WTC11 (cell line): Measurements from ENCODE around the gene KRT37. TPM values are rescaled to one million over a fixed set of nuclear protein-coding genes. Genes with fewer than 3 reads are reported as not detected.

Experiments
- ATAC-seq: fragments of 200-7000 bp; cut with Tn5 transposase; 2 replicates; pipeline ENCODE4 v1.10.0; 2021; ENCODE audit warnings: mild to moderate bottlenecking, moderate library complexity
- CTCF ChIA-PET: fragments of 300-600 bp; sonication (Branson Sonifier 250); formaldehyde crosslinking; loops from one replicate; lab custom pipeline; 2021; ENCODE audit warnings: antibody characterized with exemption; lab: Charles Lee
- POLR2A ChIA-PET: fragments of 350-600 bp; sonication (Branson Sonifier 250); formaldehyde crosslinking; loops from one replicate; lab custom pipeline; 2021; ENCODE audit warnings: antibody characterized with exemption; lab: Charles Lee
- DNase-seq: peaks from one replicate; pipeline ENCODE4 v3.0.0; 2021; ENCODE audit warnings: low spot score
- H3K27ac Mint-ChIP-seq: 2 replicates; pipeline ENCODE4 v1.8.0; 2021; ENCODE audit warnings: mixed read lengths
- H3K27me3 Mint-ChIP-seq: 2 replicates; pipeline ENCODE4 v1.8.0; 2021; ENCODE audit warnings: low read depth, mild to moderate bottlenecking, moderate library complexity, mixed read lengths
- H3K36me3 Mint-ChIP-seq: 2 replicates; pipeline ENCODE4 v1.8.0; 2021; ENCODE audit warnings: mixed read lengths
- H3K4me1 Mint-ChIP-seq: 2 replicates; pipeline ENCODE4 v1.8.0; 2022; ENCODE audit warnings: mixed read lengths
- H3K4me3 Mint-ChIP-seq: 2 replicates; pipeline ENCODE4 v1.8.0; 2021; ENCODE audit warnings: mild to moderate bottlenecking, moderate library complexity, mixed read lengths
- H3K9me3 Mint-ChIP-seq: 2 replicates; pipeline ENCODE4 v1.8.0; 2021; ENCODE audit warnings: mixed read lengths
- CBFB ChIP-seq: sonication (generic); formaldehyde crosslinking; IDR thresholded peaks from 2 replicates; pipeline ENCODE4 v1.8.1; 2022; ENCODE audit warnings: mild to moderate bottlenecking, low read depth, missing genetic modification reagents
- CREB1 ChIP-seq: sonication (generic); formaldehyde crosslinking; IDR thresholded peaks from 2 replicates; pipeline ENCODE4 v1.8.0; 2023; ENCODE audit warnings: mild to moderate bottlenecking, missing genetic modification reagents
- E2F5 ChIP-seq: sonication (generic); formaldehyde crosslinking; IDR thresholded peaks from 2 replicates; pipeline ENCODE4 v1.8.1; 2022; ENCODE audit warnings: mild to moderate bottlenecking, moderate library complexity, missing genetic modification reagents
- ETV6 ChIP-seq: sonication (generic); formaldehyde crosslinking; IDR thresholded peaks from 2 replicates; pipeline ENCODE4 v1.8.1; 2022; ENCODE audit warnings: mild to moderate bottlenecking, missing genetic modification reagents
- FOXK1 ChIP-seq: sonication (generic); formaldehyde crosslinking; IDR thresholded peaks from 2 replicates; pipeline ENCODE4 v1.8.0; 2022; ENCODE audit warnings: mild to moderate bottlenecking, moderate library complexity, missing genetic modification reagents
- KAT7 ChIP-seq: sonication (generic); formaldehyde crosslinking; IDR thresholded peaks from 2 replicates; pipeline ENCODE4 v1.8.1; 2023; ENCODE audit warnings: missing genetic modification reagents, mild to moderate bottlenecking, borderline replicate concordance
- MYBL2 ChIP-seq: sonication (generic); formaldehyde crosslinking; IDR thresholded peaks from 2 replicates; pipeline ENCODE4 v1.8.1; 2023; ENCODE audit warnings: mild to moderate bottlenecking, moderate library complexity, missing genetic modification reagents
- NR1H2 ChIP-seq: sonication (generic); formaldehyde crosslinking; IDR thresholded peaks from 2 replicates; pipeline ENCODE4 v1.9.0; 2021; ENCODE audit warnings: mild to moderate bottlenecking, moderate library complexity, missing genetic modification reagents
- RELA ChIP-seq: sonication (generic); formaldehyde crosslinking; IDR thresholded peaks from 2 replicates; pipeline ENCODE4 v1.8.1; 2022; ENCODE audit warnings: missing genetic modification reagents, mild to moderate bottlenecking, borderline replicate concordance
- RORB ChIP-seq: fragments of 250-450 bp; sonication (Bioruptor Pico); IDR thresholded peaks from 2 replicates; pipeline ENCODE4 v1.9.0; 2021; ENCODE audit warnings: mild to moderate bottlenecking
- SP1 ChIP-seq: sonication (generic); formaldehyde crosslinking; conservative IDR thresholded peaks from 2 replicates; pipeline ENCODE4 v1.8.1; 2022; ENCODE audit warnings: missing genetic modification reagents
- TCF7 ChIP-seq: sonication (generic); formaldehyde crosslinking; IDR thresholded peaks from 2 replicates; pipeline ENCODE4 v1.8.0; 2022; ENCODE audit warnings: mild to moderate bottlenecking, low read depth, missing genetic modification reagents, moderate library complexity
- TEAD1 ChIP-seq: sonication (generic); formaldehyde crosslinking; IDR thresholded peaks from 2 replicates; pipeline ENCODE4 v1.8.0; 2022; ENCODE audit warnings: mild to moderate bottlenecking, missing genetic modification reagents
- ZNF121 ChIP-seq: sonication (generic); formaldehyde crosslinking; IDR thresholded peaks from 2 replicates; pipeline ENCODE4 v1.8.0; 2023; ENCODE audit warnings: missing genetic modification reagents
- ZNF219 ChIP-seq: sonication (generic); formaldehyde crosslinking; IDR thresholded peaks from 2 replicates; pipeline ENCODE4 v1.8.0; 2023; ENCODE audit warnings: missing genetic modification reagents, mild to moderate bottlenecking, borderline replicate concordance
- ZNF317 ChIP-seq: sonication (generic); formaldehyde crosslinking; IDR thresholded peaks from 2 replicates; pipeline ENCODE4 v1.8.1; 2023; ENCODE audit warnings: low read depth, mild to moderate bottlenecking, moderate library complexity, missing genetic modification reagents, borderline replicate concordance
- ZNF423 ChIP-seq: fragments of 250-450 bp; sonication (Bioruptor Pico); IDR thresholded peaks from 2 replicates; pipeline ENCODE4 v2.1.2; 2022; ENCODE audit warnings: mild to moderate bottlenecking, moderate library complexity
- ZNF512 ChIP-seq: sonication (generic); formaldehyde crosslinking; IDR thresholded peaks from 2 replicates; pipeline ENCODE4 v1.8.1; 2022; ENCODE audit warnings: missing genetic modification reagents, borderline replicate concordance
- total RNA-seq: library from RNA; stranded (reverse); gene quantifications from 3 replicates; pipeline ENCODE4 v1.2.3, GENCODE V29; 2021
- TF ChIP-seq, protein P1 (sequence below): sonication (generic); formaldehyde crosslinking; conservative IDR thresholded peaks from 2 replicates; pipeline ENCODE4 v1.8.1; 2022; ENCODE audit warnings: mild to moderate bottlenecking, missing genetic modification reagents
- TF ChIP-seq, protein P2 (sequence below): sonication (generic); formaldehyde crosslinking; IDR thresholded peaks from 2 replicates; pipeline ENCODE4 v1.8.1; 2023; ENCODE audit warnings: mild to moderate bottlenecking, moderate library complexity, missing genetic modification reagents

Gene KRT37
- total RNA-seq, 1 experiment from 2014 or later: not detected

- H3K4me3 Mint-ChIP-seq: no peak overlapping the region
- no peak for TF ChIP-seq CBFB (CRISPR knock-in tag)
- DNase-seq: no peak
These were observed 30.0 kb downstream of the KRT37 start for GRCh38 chr17:41394254-41394996.

GRCh38 chr17:41393826-41394225 lies 30.6 kb downstream of the KRT37 start:
- ATAC-seq (no peak), DNase-seq (no peak)
- H3K27me3 Mint-ChIP-seq: no peaks in the 10 kb centered on the region
- no peaks in the 10 kb centered on the region for H3K4me1 Mint-ChIP-seq
- H3K27ac Mint-ChIP-seq: no peak overlapping the region
- H3K9me3 Mint-ChIP-seq: no peaks in the 10 kb centered on the region
- ChIA-PET POLR2A (no interaction called here), CTCF (no interaction called here)
- H3K4me3 Mint-ChIP-seq: no peak overlapping the region
- TF ChIP-seq SP1 (CRISPR knock-in tag): no peak
- no peak for TF ChIP-seq NR1H2 (CRISPR knock-in tag)
- TF ChIP-seq ETV6 (CRISPR knock-in tag): no peak
- no peak for TF ChIP-seq ZNF121 (CRISPR knock-in tag)
- TF ChIP-seq ZNF317: no peak
- TF ChIP-seq, protein P1, sequence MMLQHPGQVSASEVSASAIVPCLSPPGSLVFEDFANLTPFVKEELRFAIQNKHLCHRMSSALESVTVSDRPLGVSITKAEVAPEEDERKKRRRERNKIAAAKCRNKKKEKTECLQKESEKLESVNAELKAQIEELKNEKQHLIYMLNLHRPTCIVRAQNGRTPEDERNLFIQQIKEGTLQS (CRISPR knock-in tag): no peak
- TF ChIP-seq ZNF423 (CRISPR knock-in tag): no peak
- TF ChIP-seq KAT7 (CRISPR knock-in tag): no peak
- TF ChIP-seq TCF7: no peak
- no peak for TF ChIP-seq ZNF219 (CRISPR knock-in tag)
- TF ChIP-seq, protein P2, sequence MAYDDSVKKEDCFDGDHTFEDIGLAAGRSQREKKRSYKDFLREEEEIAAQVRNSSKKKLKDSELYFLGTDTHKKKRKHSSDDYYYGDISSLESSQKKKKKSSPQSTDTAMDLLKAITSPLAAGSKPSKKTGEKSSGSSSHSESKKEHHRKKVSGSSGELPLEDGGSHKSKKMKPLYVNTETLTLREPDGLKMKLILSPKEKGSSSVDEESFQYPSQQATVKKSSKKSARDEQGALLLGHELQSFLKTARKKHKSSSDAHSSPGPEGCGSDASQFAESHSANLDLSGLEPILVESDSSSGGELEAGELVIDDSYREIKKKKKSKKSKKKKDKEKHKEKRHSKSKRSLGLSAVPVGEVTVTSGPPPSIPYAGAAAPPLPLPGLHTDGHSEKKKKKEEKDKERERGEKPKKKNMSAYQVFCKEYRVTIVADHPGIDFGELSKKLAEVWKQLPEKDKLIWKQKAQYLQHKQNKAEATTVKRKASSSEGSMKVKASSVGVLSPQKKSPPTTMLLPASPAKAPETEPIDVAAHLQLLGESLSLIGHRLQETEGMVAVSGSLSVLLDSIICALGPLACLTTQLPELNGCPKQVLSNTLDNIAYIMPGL: no peak
- TF ChIP-seq RELA (CRISPR knock-in tag): no peak
- no peak for TF ChIP-seq CREB1 (CRISPR knock-in tag)
- H3K36me3 Mint-ChIP-seq: no peaks in the 10 kb centered on the region

More at GRCh38 chr17:41394254-41394996, 30.0 kb downstream of the KRT37 start:
- Mint-ChIP-seq H3K4me1 (no peaks in the 10 kb centered on the region), H3K27me3 (no peaks in the 10 kb centered on the region), H3K9me3 (no peaks in the 10 kb centered on the region), H3K36me3 (no peaks in the 10 kb centered on the region), H3K27ac (no peak overlapping the region)
- POLR2A ChIA-PET: no interaction called here
- ATAC-seq: no peak
- CTCF ChIA-PET: interaction anchor here (0.9 kb wide), 1 partner anchor 155 kb away, joined by 3 read pairs; no protein-coding TSS in a partner anchor

DNA sequence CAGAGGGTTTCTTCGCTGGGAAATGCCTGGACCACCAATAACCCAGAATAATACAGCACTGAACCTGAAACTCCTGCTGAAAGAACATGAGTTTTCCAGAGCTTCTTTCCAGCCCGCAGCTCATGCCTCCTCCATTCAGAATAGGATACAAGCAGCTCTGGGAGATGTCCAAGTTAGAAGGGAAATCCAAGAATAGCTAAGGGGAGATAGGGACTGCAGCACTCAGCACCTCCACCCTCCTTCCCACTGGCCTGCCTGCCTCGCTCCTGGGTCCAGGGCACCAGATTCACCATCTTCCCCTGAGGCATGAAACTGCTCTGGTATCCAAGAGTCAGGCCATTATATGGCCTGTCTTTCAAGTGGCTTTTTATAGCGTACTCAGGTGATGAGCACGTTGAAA lies 31.1 kb downstream of the KRT37 start:
- Mint-ChIP-seq H3K27ac (no peak overlapping the region), H3K4me1 (no peaks in the 10 kb centered on the region), H3K27me3 (no peaks in the 10 kb centered on the region), H3K9me3 (no peaks in the 10 kb centered on the region), H3K4me3 (no peak overlapping the region), H3K36me3 (no peaks in the 10 kb centered on the region)
- TF ChIP-seq RORB: no peak
- no peak for TF ChIP-seq MYBL2 (CRISPR knock-in tag)
- no peak for TF ChIP-seq ZNF219 (CRISPR knock-in tag)
- TF ChIP-seq E2F5 (CRISPR knock-in tag): no peak
- no peak for TF ChIP-seq ZNF512 (CRISPR knock-in tag)
- TF ChIP-seq TEAD1 (CRISPR knock-in tag): no peak
- TF ChIP-seq FOXK1: no peak
- no peak for TF ChIP-seq ZNF121 (CRISPR knock-in tag)
- ATAC-seq (no peak), DNase-seq (no peak)
- CTCF ChIA-PET: no interaction called here
- POLR2A ChIA-PET: no interaction called here
